Body of pancreas (tissue), 4 donors: ENCODE measurements around the gene AKAP13. TPM values are rescaled to one million over a fixed set of nuclear protein-coding genes. Genes with fewer than 3 reads are reported as not detected.
A peak's percentile ranks its signal among the peaks of the same experiment; 100 is the strongest.

ENCODE experiments used
- ATAC-seq: fragments of 150-250 bp; one replicate; pipeline ENCODE4 v1.9.1; 2016
- DNase-seq, 4 donors: peaks; one replicate each; pipeline ENCODE4 v3.0.0-alpha.2; 2019
- H3K27ac ChIP-seq, 4 donors: fragments of 200-600 bp; sonication (generic); 1 replicate in 3 of 4; 2 replicates in 1 of 4; pipeline versions ENCODE4 v1.5.1 to v1.6.1; 2016 to 2019; ENCODE audit warnings: mild to moderate bottlenecking in 1 of 4, mixed read lengths in 1 of 4, moderate library complexity in 1 of 4
- H3K27me3 ChIP-seq, 2 donors: fragments of 200-600 bp; sonication (generic); one replicate each; pipeline ENCODE4 v1.6.0; 2016; ENCODE audit warnings: mild to moderate bottlenecking in 1 of 2
- H3K36me3 ChIP-seq, 2 donors: fragments of 200-600 bp; sonication (generic); replicated peaks in 1 of 2; 2 replicates each; pipeline ENCODE4 v1.5.1; 2016; ENCODE audit warnings: low read depth in 2 of 2; ENCODE audit not compliant: insufficient read depth in 1 of 2
- H3K4me1 ChIP-seq: fragments of 200-600 bp; sonication (generic); one replicate; pipeline ENCODE4 v1.6.0; 2016
- H3K4me3 ChIP-seq, 2 donors: fragments of 200-600 bp; sonication (generic); 1 replicate in 1 of 2; 2 replicates in 1 of 2; pipeline ENCODE4 v1.5.1; 2016 to 2019
- H3K9me3 ChIP-seq, 3 donors: fragments of 200-600 bp; sonication (generic); 1 replicate in 2 of 3; 2 replicates in 1 of 3; pipeline ENCODE4 v1.5.1; 2016
- POLR2A ChIP-seq, 3 donors: fragments of 450-650 bp; IDR thresholded peaks; one replicate each; pipeline ENCODE4 v1.6.1; 2016; ENCODE audit warnings: antibody characterized with exemption in 3 of 3, mild to moderate bottlenecking in 2 of 3
- WGBS, 2 donors: methylation state at CpG; one replicate each; pipeline ENCODE4 v1.1.5; 2017; 5-methylcytosine and 5-hydroxymethylcytosine counted together
- intact Hi-C: fragments of 100-400 bp; cut with DNase I; formaldehyde crosslinking; loops from one replicate; pipeline ENCODE4 v1.15.1; 2023
- total RNA-seq, 2 donors: library from RNA; depleted of rRNA; stranded (reverse); fragments of >200 nt; gene quantifications; one replicate each; pipeline ENCODE4 v1.1.0, GENCODE V29; 2016
- TF ChIP-seq, protein P1 (sequence below), 7 experiments: fragments of 450-650 bp in 4 of 7; fragments of 200-600 bp in 3 of 7; sonication (generic) in 3 of 7; IDR thresholded peaks; one replicate each; pipeline ENCODE4 v1.5.1; 2016 to 2019; ENCODE audit warnings: antibody characterized with exemption in 7 of 7

Gene AKAP13
- total RNA-seq, 2 donors from 2014 or later, result 102 to 160 TPM

DNA sequence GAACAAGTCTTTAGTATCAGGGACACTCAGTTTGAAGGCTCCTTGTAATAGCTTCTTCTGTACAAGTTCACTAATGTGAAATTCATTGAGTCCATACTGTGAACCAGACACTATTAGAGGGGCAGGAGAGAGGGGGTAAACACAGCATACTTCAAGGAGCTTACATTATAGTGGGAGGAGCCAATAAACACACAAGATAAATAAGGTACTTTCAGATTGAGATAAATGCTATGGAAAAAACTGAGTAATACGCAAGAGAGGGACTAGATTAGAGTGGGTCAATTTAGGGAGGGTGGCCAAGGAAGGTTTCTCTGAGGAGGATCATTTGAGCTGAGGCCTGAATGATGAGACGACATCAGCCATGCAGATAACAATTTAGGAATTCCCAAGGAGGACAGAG is 3.1 kb upstream of the AKAP13 start:
- 74 to 79% methylated on average over 2 of the region's 2 CpGs for WGBS, 2 donors
- Histone ChIP-seq H3K4me3 (no peak overlapping the region), H3K4me1 (peaks cover 10% of the 10 kb centered on the region), H3K9me3 (no peaks in the 10 kb centered on the region), H3K27me3 (no peaks in the 10 kb centered on the region), H3K27ac (no peak overlapping the region), H3K36me3 (no peaks in the 10 kb centered on the region)
- TF ChIP-seq, protein P1, sequence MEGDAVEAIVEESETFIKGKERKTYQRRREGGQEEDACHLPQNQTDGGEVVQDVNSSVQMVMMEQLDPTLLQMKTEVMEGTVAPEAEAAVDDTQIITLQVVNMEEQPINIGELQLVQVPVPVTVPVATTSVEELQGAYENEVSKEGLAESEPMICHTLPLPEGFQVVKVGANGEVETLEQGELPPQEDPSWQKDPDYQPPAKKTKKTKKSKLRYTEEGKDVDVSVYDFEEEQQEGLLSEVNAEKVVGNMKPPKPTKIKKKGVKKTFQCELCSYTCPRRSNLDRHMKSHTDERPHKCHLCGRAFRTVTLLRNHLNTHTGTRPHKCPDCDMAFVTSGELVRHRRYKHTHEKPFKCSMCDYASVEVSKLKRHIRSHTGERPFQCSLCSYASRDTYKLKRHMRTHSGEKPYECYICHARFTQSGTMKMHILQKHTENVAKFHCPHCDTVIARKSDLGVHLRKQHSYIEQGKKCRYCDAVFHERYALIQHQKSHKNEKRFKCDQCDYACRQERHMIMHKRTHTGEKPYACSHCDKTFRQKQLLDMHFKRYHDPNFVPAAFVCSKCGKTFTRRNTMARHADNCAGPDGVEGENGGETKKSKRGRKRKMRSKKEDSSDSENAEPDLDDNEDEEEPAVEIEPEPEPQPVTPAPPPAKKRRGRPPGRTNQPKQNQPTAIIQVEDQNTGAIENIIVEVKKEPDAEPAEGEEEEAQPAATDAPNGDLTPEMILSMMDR (IDR thresholded peaks at IDR 0.05), result no peak
- no peak for TF ChIP-seq POLR2A (IDR thresholded peaks at IDR 0.05)
- intact Hi-C loops, result no loop called here
- DNase-seq, result no peak
- no peak for ATAC-seq

DNA sequence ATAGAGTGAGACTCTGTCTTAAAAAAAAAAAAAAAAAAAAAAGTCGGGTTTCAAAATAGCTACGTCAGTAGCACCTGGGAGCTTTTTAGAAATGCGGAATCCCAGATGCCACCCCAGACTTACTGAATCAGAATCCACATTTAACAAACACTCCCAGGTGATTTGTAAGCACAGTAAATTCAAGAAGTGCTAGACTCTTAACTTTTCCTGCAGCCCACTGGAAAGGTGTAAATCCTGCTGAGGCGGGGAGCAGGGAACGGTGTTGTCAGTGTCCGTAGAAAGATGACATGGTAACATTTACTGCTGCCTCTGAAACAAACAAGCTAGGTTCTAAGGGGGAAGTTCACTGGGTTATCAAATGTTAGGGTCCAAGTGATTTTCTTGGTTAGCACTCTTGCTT is 2.4 kb upstream of the AKAP13 start:
- H3K4me3 ChIP-seq, result no peak overlapping the region
- WGBS, 2 donors, result 89 to 90% methylated on average over 6 of the region's 6 CpGs
- no peaks in the 10 kb centered on the region for H3K36me3 ChIP-seq
- H3K9me3 ChIP-seq, result no peaks in the 10 kb centered on the region
- intact Hi-C loops, result no loop called here
- TF ChIP-seq POLR2A (IDR thresholded peaks at IDR 0.05), result no peak
- TF ChIP-seq, protein P1 (IDR thresholded peaks at IDR 0.05), result no peak
- H3K27me3 ChIP-seq, result no peaks in the 10 kb centered on the region
- H3K4me1 ChIP-seq, result peaks cover 17% of the 10 kb centered on the region
- DNase-seq (no peak), ATAC-seq (no peak)
- no peak overlapping the region for H3K27ac ChIP-seq

DNA sequence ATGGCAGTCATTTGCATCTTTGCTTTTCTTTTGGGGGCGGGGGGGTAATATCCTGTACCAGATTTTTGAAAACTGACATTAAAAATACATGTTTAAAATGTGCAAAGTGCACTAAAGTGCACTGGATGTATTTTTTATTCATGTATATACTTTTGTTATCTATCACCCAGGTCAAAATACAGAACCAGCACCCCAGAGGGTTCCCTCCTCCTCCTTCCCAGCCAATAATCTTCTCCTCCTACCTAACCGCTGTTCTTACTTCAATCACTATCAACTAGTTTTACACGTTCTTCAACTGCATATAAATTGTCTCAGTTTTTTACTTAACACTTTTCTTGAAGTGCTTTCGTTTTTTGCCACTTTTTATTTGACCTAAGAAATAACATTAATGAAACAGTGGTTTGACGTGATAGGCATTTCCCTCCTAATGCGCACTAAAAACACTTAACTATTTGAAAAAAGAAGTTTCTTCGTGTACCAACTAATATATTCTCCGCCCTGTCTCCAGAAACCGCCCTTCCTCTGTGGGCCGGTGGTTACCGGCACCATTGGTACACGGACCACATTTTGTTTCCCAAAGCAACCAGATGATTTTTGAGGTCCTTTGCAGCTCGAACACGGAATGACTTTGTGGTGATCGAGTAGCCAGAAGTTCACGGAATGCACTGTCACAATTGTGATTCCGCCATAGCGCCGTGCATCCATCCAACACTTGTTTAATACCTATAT is 836 bp upstream of the AKAP13 start:
- TF ChIP-seq, protein P1 (IDR thresholded peaks at IDR 0.05), result no peak
- no peak for TF ChIP-seq POLR2A (IDR thresholded peaks at IDR 0.05)
- peak; percentile 18 to 34 (median 24) for DNase-seq
- H3K27ac ChIP-seq, result peak overlapping the region; percentile 73 to 94 (median 91)

DNA sequence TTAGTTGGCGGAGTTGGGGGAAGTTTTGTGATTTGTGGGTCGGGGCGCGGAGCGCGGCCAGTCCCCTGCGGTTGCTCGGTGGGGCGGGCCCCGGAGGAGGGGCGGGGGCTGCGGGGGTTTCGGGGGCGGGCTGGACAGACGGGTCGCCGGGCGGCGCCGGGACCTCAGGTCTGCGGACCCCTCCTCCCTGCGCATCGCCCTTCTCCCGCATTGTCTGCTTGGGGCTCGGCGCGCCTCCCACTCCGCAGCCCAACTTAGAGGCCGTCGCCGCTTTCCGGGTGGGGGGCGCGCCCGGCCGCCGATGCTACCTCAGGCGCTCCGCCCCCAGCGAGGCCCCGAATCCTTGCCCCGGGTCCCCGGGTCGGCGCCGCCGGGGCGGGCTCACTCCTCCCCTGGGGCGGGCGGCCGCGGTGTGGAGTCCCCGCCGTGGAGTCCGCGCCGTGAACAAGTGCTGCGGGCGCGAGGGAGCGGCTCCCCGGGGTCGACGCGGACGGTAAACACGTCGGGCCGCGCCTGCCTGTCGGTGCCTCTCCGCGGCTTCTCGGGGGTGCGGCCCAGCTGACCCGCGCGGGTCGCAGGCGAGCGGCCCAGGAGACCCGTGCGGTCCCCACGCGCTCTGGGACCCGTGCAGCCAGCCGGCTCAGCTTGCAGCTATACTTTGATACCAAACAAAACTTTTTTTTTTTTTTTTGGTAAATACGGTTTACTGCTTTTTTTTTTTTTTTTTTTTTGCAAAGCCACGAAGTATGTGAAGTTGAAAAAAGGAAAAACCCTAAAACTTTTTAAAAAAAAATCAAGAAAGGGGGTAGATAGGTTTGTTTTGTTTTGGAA is 624 bp downstream of the AKAP13 start:
- intact Hi-C loops, result no loop called here

More for the DNA sequence above, 836 bp upstream of the AKAP13 start:
- intact Hi-C loops, result no loop called here
- H3K27me3 ChIP-seq, result no peaks in the 10 kb centered on the region
- no peak for ATAC-seq
- no peaks in the 10 kb centered on the region for H3K36me3 ChIP-seq
- WGBS, 2 donors, result 1 to 5% methylated on average over 19 of the region's 19 CpGs
- H3K4me1 ChIP-seq, result peaks cover 25% of the 10 kb centered on the region
- peak overlapping the region in 1 of 2 donors; percentile 24 for H3K4me3 ChIP-seq
- no peaks in the 10 kb centered on the region for H3K9me3 ChIP-seq

More for the DNA sequence above, 624 bp downstream of the AKAP13 start:
- peak; percentile 47 for ATAC-seq
- DNase-seq, result peak; percentile 32 to 64 (median 50)
- no peak for TF ChIP-seq POLR2A (IDR thresholded peaks at IDR 0.05)
- TF ChIP-seq, protein P1 (IDR thresholded peaks at IDR 0.05), result no peak
- peak overlapping the region; percentile 73 to 94 (median 91) for H3K27ac ChIP-seq
- no peaks in the 10 kb centered on the region for H3K9me3 ChIP-seq
- peak overlapping the region; percentile 60 to 100 for H3K4me3 ChIP-seq
- H3K27me3 ChIP-seq, result no peaks in the 10 kb centered on the region
- 0% methylated on average over 30 to 43 of the region's 89 CpGs for WGBS, 2 donors
- H3K36me3 ChIP-seq, result no peaks in the 10 kb centered on the region
- H3K4me1 ChIP-seq, result peaks cover 25% of the 10 kb centered on the region
